HG03442 (cell line): ENCODE data around the gene OLFM4.

Experiments
- ATAC-seq: cut with Tn5 transposase; IDR thresholded peaks from one replicate; pipeline ENCODE4 v1.9.1; 2021; ENCODE audit warnings: mild to moderate bottlenecking, moderate library complexity; ENCODE audit not compliant: unreplicated experiment

OLFM4 gene

DNA sequence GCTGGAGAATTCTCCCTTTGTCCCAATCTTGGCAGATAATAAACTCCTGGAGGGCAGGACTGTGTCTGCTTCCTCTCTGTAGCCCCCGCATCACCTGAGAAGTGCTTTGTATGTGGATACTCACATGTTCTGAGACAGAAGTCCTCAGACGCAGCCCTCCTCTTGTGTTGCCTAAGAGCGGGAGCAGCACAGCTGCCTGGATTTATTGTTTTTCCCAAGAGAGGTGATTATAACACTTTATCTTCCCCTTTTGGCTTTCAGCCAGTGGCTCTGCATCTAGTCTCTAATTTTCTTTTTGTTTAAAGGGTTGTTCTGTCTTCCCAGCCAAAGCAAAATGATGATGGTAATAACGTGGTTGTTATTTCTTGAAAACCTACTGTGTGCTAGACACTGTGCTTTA is 36.1 kb downstream of the OLFM4 start:
- no peak for ATAC-seq

DNA sequence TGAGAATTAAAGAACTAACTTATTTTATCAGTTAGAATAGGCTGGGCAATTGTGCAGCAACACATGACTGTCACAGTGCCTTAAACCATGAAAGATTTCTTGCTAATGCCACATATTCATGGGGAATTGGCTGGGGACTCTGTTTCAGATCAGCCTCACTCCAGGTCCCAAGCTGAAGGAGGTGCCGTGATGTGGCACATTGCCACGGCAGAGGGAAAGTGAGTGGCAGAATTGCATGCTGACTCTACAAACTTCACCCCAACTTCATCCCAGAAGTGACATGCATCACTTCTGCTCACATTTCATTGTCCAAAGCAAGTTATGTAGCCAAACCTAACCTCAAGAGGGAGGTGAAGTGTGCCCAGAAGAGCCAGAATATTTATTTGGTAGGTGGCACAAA is 37.8 kb downstream of the OLFM4 start:
- ATAC-seq: no peak

DNA sequence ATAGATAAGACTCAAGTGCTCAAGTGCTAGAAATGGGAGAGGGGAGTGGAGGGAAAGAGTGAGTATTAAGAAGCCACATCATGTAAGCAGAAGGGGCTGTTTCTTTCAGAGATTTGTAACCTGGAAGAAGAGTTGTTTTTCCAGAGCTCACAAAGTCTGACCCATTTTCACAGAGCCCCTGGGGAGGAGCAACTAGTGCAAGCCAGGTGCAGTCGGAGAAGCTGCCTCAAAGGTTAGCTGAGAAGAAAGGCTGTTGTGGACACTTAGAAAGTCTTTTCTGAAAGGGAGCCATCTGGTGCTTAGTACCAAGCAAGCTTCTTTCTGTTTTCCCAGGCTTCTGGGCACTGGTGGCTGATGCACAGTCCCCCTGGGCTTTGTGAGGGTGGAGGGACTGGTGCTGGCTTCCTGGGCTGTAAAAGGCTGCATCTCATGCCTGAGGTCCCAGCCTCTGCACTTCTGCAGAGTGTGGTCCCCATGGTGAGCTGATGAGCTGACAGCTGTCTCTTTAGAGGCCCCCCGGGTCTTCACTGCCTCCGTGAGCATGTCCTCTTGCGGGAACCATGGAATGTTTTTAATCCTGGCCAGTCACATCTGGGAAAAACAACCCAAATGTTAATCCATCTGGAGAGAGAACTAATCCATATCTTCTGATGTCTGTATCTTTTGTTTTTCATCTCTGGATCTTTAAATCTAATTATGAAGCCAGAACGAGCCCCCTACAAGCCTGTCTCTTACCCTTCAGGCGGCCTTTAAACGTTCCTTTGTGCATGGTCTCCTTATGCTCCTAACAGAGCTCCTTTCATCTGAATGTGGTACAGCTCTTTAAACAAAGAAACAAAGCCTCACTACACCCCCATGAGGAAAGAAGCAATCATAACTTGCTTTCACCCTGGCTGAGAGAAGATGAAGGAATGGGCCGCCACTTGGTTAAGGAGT is 40.2 kb downstream of the OLFM4 start:
- ATAC-seq: no peak

DNA sequence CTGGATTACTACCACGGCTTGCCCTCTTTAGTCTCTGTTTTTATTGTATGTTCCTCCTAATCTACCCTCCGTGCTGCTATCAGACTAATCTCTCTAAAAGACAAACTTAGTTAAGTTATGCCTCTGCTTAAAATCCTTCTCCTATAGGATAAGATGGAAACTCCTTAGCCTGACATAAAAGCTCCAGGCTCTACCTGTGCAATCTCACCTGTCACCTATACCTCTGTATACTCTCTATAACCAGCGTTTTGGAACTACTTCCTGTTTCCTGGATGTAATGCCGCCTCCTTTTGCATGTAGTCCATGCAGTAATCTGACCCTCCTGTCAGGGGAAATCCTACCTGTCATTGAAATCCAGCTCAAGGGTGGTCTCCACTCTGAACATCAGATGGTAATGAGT is 41.2 kb downstream of the OLFM4 start:
- no peak for ATAC-seq

DNA sequence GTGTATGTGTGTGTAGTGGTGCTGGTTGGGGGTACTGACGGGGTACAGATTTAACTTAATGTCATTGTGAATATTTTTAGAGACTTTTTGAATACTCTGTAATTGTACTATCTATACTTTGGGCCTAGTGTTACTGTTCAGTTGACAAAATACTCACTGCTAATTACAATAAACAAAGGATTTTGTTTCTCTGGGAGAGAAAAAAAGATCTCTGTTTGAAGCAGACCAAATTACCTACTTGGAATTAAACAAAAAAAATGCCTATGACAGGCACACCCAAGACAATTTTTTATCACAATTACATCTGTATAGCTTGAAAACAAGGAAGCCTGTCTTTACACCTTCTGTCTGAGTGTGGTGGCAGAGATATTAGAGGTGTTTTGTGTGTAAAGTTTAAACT is 45.1 kb downstream of the OLFM4 start:
- ATAC-seq: no peak

DNA sequence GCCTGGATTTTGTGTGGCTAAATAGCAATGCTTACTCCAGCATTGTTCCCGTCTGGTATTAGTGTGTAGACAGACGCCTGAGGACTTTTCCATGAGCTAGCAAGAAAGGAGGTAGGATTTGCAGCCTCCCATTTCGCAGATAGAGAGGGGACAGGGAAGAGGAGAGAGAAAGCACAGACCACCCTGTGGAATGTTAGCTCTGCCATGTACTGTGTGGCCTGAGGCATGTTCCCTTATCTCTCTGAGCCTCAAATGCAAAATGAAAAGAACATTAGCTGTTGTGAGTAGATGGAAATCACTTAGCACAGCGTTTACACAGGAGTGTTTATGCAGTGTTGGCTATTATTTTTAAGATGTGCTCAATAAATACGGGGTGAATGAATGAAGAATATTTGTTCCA is 45.5 kb downstream of the OLFM4 start:
- ATAC-seq: no peak

DNA sequence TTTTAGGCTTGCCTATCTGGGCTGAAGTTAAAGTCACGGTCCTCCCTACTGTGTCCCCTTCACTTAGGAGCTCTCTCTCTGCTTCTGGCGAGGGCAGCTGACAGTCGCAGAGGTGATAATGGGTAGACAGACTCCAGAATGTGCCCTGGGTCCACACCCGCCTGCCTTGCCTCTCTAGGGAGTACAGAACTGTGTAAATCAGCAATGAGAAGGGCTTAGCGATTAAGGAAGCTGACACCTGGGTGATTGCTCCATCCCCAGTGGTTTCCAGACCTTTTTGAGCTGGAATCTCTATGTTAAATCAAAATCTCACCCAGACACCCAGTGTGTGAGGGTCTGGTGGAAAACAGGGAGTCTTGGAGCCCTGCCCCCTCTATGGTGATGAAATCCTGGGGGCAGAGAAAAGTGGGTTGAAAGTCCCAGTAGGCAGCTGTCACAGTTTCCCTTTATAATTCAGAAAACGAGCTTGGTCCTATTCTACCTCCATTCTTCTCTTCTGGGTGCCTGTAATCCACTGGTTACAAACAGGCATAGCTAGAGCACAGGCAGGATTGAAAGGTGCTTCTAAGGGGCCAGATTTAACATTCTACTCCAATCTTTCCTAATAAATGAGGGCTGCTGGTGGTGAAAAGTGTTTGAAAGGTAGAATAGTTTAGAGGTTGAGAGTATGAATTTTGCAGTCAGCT is 46.9 kb downstream of the OLFM4 start:
- no peak for ATAC-seq

DNA sequence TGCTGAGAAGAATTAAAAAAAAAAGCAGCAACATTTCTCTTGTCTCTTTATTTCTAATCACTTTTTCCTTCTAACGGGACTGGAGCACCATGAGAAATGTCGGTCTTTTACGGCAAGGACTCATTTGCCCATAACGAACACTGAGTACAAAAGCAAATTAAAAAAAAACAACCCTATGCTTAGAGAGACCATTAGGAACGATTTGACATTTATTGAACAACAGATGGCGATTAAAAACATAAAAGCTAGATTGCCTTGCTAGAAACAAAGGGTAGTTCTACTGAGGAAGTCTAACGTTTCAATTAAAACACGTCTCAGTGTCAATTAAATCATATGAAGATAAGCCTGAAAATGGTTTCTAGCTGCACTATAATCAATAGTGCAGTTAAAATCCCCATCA is 51.1 kb downstream of the OLFM4 start:
- no peak for ATAC-seq

DNA sequence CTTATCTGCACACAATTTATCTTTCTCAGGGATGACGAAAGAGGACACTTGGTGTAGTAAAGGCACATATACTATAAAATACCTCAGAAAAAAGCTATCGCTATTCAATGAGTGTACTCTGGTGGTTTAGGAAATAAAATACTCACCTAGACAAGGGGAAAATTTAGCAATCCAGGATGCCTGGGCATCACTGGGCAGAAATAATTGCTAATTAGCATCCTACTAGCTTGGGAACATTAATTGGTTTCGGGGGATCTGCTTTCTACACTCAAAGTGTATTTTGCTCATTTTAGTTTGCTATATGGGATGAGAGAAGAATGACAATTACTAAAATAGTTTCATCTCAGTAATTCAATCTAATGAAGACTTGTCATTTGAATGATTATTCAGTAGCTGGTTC is 60.3 kb downstream of the OLFM4 start:
- no peak for ATAC-seq

DNA sequence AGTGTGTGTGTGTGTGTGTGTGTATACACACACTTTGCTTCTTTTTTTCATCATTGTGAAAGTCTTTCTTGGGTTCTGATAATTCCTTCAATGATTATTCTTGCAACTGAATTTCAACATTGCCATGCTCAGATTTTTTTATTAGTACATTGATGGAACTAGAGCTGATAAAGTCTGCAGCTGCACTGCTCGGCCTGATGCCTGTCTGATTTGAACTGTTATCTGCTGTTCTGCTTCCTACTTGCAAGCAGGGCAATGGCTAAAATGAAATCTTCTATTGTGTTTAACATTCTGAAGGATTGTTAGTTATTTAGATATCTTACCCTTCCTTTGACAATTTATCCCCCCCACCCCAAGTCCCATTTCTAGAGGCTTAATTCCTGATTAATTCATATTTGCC is 61.3 kb downstream of the OLFM4 start:
- ATAC-seq: no peak

DNA sequence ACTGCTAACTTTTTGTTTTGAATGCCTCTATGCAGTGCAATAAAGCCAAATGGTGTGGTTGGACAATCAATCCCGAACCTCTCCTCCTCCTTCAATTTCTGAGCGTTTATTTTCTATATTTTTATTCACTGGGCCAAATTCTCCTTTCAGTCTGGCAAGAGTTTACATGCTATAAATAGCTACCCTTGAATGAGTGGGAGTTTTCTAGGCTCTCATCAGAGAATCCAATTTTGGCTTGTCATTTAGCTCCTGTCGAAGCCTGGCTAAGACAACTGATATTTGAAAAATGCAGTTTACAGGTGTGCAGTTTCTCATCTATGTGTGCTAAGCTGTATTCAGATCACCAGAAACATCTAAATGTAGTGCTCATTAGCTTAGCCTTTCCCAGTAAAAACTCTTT is 61.8 kb downstream of the OLFM4 start:
- ATAC-seq: no peak

DNA sequence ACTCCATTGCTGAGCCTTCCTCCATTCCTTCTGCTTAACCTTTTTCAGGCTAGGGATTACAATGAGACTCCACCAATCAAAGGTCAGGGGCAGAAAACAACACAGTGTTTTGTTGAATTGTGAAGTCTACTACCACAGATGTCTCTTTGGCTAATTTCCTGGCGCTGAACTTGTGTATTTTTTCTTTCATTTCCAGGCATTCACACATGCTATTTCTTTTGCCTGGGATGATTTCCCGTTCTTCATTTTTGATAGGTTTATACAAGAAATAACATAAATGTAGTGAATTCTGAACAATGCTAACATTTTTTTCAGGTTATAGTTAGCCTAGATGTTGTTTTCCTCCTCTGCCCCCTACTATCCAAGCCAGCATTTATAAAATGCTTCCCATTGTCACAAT is 64.3 kb downstream of the OLFM4 start:
- ATAC-seq: no peak

DNA sequence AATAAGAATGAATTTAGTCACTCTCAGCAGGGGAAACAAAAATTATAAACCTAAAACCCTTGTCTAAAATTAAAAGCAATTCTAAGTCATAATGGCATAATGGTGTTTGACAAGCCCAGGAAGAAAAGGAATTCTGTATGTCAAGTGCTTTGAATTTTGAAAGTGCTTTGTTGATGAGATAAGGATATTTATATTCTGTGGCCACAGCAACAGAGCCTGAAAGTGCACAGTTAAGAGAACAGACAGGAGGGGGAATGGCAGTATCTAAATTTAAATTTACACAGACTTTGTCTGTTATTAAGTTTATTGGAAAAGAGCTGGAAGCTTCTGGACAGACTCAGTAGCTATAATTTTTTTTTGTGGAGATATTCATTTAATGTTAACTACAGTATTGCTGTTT is 69.8 kb downstream of the OLFM4 start:
- ATAC-seq: no peak

DNA sequence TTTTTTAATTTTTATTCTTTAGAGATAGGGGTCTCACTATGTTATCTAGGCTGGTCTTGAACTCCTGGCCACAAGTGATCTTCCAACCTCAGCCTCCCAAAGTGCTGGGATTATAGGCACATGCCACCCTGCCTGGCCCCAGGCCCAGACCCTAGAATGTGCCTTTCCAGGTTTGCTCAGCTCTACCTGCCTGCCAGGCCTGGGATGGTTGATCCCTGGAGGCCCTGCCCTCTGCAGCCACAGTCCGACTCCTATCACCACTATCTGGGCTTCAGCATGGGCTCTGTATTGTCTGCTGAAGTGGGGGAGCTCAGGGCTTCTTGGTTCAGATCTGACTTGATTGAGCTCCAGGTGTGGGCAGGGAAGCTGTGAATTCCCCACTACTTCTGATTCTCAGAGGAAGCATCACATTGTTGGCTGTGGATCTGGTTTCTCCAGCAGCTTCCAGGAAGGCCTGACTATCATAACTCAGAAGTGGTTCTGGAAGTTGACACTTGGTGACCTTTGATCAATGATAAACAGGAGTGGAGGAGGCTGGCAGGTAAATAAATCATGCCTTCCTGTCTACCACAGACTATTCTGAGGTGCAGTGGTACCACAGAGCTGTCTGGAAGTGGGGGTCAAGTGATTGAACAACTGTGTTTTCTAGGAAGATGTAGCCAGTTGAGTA is 71.9 kb downstream of the OLFM4 start:
- no peak for ATAC-seq
